Endothelial cell (in vitro differentiated cells): ENCODE results near the gene MRGPRX3. TPM values are rescaled to one million over a fixed set of nuclear protein-coding genes. Genes with fewer than 3 reads are reported as not detected.
A peak's percentile ranks its signal among the peaks of the same experiment; 100 is the strongest.
"Not testable (repeated sequence)": the region's sequence is repeated elsewhere in the genome, so short reads cannot be mapped to it uniquely, and the experiment has no call there.

ENCODE experiments used
- DNase-seq: peaks from one replicate; pipeline ENCODE4 v3.0.0; 2021; ENCODE audit warnings: low spot score
- H3K27ac Mint-ChIP-seq: one replicate; pipeline ENCODE4 v1.8.0; 2021; ENCODE audit warnings: mixed read lengths, inconsistent platforms; ENCODE audit not compliant: unreplicated experiment
- H3K27me3 Mint-ChIP-seq: one replicate; pipeline ENCODE4 v1.8.0; 2021; ENCODE audit warnings: mild to moderate bottlenecking, moderate library complexity, mixed read lengths, inconsistent platforms; ENCODE audit not compliant: unreplicated experiment
- H3K36me3 Mint-ChIP-seq: one replicate; pipeline ENCODE4 v1.8.0; 2021; ENCODE audit warnings: mild to moderate bottlenecking, low read depth, mixed read lengths, inconsistent platforms; ENCODE audit not compliant: unreplicated experiment
- H3K4me1 Mint-ChIP-seq: one replicate; pipeline ENCODE4 v1.8.0; 2021; ENCODE audit warnings: mild to moderate bottlenecking, mixed read lengths, inconsistent platforms; ENCODE audit not compliant: unreplicated experiment
- H3K4me3 Mint-ChIP-seq: one replicate; pipeline ENCODE4 v1.8.0; 2021; ENCODE audit warnings: mild to moderate bottlenecking, mixed read lengths, inconsistent platforms; ENCODE audit not compliant: unreplicated experiment
- H3K9me3 Mint-ChIP-seq: one replicate; pipeline ENCODE4 v1.8.0; 2021; ENCODE audit warnings: mixed read lengths, inconsistent platforms; ENCODE audit not compliant: unreplicated experiment
- total RNA-seq: library from RNA; stranded (reverse); fragmentation: NEBNext Ultra II Directional; extraction: Animal tissue kit (Norgen Biotek cat#: 25700); gene quantifications from one replicate; pipeline ENCODE4 v1.2.1, GENCODE V29; 2021; ENCODE audit not compliant: unreplicated experiment
- TF ChIP-seq, protein P1 (sequence below): fragments of 200-600 bp; sonication (generic); IDR thresholded peaks from one replicate; pipeline ENCODE4 v1.5.0; 2021; ENCODE audit warnings: antibody characterized with exemption; ENCODE audit not compliant: unreplicated experiment

Gene MRGPRX3
- total RNA-seq, 1 donor from 2014 or later, result 0.21 TPM

DNA sequence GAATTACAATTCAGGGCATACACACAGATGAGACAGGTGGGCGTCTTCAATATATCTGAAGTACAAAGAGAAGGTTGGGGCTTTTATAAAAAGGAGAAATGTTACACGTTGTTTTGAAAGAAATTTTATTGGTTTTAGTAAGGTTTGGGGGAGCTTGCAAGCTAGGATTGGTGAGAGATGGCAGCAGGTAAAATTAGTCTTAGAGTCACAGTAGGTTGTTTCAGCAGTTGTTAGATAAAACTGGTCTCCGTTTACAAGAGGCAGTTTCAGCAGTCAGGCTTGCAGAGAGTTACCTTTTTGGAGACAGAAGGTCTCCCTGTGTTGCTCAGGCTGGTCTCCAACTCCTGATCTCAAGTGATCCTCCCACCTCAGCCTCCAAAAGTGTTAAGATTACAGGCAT is 24.1 kb upstream of the MRGPRX3 start:
- H3K4me1 Mint-ChIP-seq, result peaks cover 7% of the 10 kb centered on the region
- no peaks in the 10 kb centered on the region for H3K27me3 Mint-ChIP-seq
- no peak for DNase-seq
- no peak overlapping the region for H3K27ac Mint-ChIP-seq
- H3K9me3 Mint-ChIP-seq, result no peaks in the 10 kb centered on the region
- no peak overlapping the region for H3K4me3 Mint-ChIP-seq
- no peaks in the 10 kb centered on the region for H3K36me3 Mint-ChIP-seq
- TF ChIP-seq, protein P1, sequence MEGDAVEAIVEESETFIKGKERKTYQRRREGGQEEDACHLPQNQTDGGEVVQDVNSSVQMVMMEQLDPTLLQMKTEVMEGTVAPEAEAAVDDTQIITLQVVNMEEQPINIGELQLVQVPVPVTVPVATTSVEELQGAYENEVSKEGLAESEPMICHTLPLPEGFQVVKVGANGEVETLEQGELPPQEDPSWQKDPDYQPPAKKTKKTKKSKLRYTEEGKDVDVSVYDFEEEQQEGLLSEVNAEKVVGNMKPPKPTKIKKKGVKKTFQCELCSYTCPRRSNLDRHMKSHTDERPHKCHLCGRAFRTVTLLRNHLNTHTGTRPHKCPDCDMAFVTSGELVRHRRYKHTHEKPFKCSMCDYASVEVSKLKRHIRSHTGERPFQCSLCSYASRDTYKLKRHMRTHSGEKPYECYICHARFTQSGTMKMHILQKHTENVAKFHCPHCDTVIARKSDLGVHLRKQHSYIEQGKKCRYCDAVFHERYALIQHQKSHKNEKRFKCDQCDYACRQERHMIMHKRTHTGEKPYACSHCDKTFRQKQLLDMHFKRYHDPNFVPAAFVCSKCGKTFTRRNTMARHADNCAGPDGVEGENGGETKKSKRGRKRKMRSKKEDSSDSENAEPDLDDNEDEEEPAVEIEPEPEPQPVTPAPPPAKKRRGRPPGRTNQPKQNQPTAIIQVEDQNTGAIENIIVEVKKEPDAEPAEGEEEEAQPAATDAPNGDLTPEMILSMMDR, result no peak

DNA sequence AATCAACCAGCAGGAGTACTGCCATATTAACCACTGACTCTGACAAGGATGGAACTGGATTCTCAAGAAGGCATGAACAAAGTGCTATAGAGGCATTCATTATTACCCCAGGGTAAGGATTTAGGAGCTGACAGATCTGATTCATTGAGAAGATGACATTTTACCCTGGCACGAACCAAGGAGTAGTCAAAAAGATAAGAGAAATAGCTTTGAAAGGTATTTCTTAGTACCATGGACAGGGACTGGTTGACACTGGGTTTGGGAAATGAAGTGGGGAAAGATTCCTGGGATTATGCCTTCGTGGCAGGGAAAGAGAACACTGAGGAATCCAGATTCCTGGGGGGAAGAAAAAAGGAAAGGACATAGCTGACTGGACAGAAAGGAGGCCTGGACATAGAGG is 21.4 kb upstream of the MRGPRX3 start:
- Mint-ChIP-seq H3K36me3 (no peaks in the 10 kb centered on the region), H3K27me3 (peaks cover 1% of the 10 kb centered on the region), H3K4me1 (no peaks in the 10 kb centered on the region), H3K9me3 (no peaks in the 10 kb centered on the region), H3K27ac (no peak overlapping the region), H3K4me3 (no peak overlapping the region)
- TF ChIP-seq, protein P1, result no peak
- no peak for DNase-seq

DNA sequence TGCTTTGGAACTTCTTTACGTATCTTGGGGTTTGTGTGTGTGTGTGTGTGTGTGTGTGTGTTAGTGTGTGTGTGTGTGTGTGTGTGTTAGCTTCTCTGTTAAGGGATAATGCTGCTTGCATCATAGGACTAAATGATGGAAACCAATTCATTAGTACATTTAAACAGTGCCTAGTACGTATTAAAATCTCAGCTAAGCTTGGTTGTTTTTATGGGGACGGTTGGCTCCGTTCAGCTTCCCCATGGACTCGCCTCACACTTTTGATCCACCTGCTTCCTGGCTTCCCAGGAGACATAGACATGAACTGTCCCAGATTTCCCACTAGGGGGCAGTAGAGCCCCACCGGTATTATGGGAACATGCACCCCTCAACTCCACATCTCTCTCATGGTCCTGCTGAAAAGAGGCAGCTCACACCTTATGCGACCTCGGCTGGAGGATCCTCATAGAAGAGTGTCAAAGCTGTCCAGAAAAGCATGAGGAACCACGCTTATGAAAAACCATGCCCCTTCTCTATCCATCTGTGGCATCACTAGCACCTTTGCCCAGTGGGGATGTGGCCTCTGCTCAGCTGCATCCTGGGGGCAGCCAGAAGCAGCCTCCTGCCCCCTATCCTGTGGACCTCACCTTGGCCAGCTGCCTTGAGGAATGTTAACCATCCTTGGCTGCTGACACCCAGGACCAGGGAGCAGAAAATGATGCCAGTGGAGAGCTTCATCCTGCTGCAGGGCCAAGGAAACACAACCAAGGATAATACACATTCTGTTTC is 16.8 kb upstream of the MRGPRX3 start:
- DNase-seq, result peak; percentile 70
- H3K9me3 Mint-ChIP-seq, result no peaks in the 10 kb centered on the region
- TF ChIP-seq, protein P1, result peak; percentile 89
- H3K36me3 Mint-ChIP-seq, result no peaks in the 10 kb centered on the region
- no peaks in the 10 kb centered on the region for H3K4me1 Mint-ChIP-seq
- no peak overlapping the region for H3K4me3 Mint-ChIP-seq
- H3K27me3 Mint-ChIP-seq, result peaks cover 1% of the 10 kb centered on the region
- no peak overlapping the region for H3K27ac Mint-ChIP-seq

DNA sequence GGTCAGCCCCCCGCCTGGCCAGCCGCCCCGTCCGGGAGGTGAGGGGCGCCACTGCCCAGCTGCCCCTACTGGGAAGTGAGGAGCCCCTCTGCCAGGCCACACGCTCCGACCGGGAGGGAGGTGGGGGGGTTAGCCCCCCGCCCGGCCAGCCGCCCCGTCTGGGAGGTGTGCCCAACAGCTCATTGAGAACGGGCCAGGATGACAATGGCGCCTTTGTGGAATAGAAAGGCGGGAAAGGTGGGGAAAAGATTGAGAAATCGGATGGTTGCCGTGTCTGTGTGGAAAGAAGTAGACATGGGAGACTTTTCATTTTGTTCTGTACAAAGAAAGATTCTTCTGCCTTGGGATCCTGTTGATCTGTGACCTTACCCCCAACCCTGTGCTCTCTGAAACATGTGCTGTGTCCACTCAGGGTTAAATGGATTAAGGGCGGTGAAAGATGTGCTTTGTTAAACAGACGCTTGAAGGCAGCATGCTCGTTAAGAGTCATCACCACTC is 11.0 kb upstream of the MRGPRX3 start:
- H3K36me3 Mint-ChIP-seq, H3K27ac Mint-ChIP-seq, H3K4me1 Mint-ChIP-seq, DNase-seq, H3K4me3 Mint-ChIP-seq, H3K9me3 Mint-ChIP-seq, H3K27me3 Mint-ChIP-seq: not testable (repeated sequence)

DNA sequence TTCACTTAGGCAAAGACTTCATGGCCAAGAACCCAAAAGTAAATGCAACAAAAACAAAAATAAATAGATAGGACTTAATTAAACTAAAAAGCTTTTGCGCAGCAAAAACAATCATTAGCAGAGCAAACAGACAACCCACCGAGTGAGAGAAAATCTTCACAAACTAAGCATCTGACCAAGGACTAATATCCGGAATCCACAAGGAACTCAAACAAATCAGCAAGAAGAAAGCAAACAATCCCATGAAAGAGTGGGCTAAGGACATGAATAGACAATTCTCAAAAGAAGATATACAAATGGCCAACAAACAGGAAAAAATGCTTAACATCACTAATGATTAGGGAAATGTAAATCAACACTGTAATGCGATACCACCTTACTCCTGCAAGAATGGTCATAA is 1.3 kb upstream of the MRGPRX3 start:
- DNase-seq, H3K4me1 Mint-ChIP-seq, H3K36me3 Mint-ChIP-seq, H3K9me3 Mint-ChIP-seq, H3K27ac Mint-ChIP-seq, H3K4me3 Mint-ChIP-seq, H3K27me3 Mint-ChIP-seq: not testable (repeated sequence)

DNA sequence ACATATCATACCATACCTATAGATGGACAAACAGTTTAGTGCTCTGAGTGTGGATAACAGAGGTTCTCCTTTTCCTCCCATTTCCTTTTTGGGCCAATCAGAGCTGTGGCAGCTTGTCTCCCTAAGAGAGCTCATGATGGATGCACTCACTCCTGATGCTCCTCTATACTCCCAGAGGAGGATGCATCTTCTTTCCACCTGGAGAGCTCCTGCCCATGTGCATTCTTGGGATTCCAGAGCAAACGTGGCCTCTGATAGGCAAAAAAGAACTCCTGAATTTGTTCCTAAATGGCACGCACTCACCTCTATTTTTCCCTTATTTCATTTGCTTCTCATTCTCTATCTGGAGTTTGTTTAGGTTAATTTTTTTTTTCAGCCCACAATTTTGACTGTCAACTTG is 2.9 kb downstream of the MRGPRX3 start:
- no peak for DNase-seq
- no peak overlapping the region for H3K27ac Mint-ChIP-seq

More for the DNA sequence above, 2.9 kb downstream of the MRGPRX3 start:
- H3K27me3 Mint-ChIP-seq, result peaks cover 4% of the 10 kb centered on the region
- no peak overlapping the region for H3K4me3 Mint-ChIP-seq
- TF ChIP-seq, protein P1, result no peak
- no peaks in the 10 kb centered on the region for H3K9me3 Mint-ChIP-seq
- peaks cover 10% of the 10 kb centered on the region for H3K4me1 Mint-ChIP-seq
- peaks cover 7% of the 10 kb centered on the region for H3K36me3 Mint-ChIP-seq
